H1 (cell line): Measurements from ENCODE around the gene VWA2.

ENCODE experiments used
- JUN ChIP-seq: IDR thresholded peaks from 2 replicates; pipeline ENCODE4 v1.6.1; 2011; ENCODE audit warnings: low read depth, mild to moderate bottlenecking, improper control_type of control experiment, low read length
- NRF1 ChIP-seq: IDR thresholded peaks from 2 replicates; pipeline ENCODE4 v1.6.1; 2011; ENCODE audit warnings: mild to moderate bottlenecking, low read depth, low read length, improper control_type of control experiment
- POLR2A ChIP-seq, 2 experiments: IDR thresholded peaks; 1 replicate in 1 of 2; 2 replicates in 1 of 2; pipeline ENCODE4 v1.6.1; 2011; ENCODE audit warnings: low read depth in 2 of 2, low read length in 2 of 2, mild to moderate bottlenecking in 2 of 2; ENCODE audit errors: control extremely low read depth in 1 of 2
- TAF1 ChIP-seq: IDR thresholded peaks from 2 replicates; pipeline ENCODE4 v1.6.1; 2011; ENCODE audit warnings: mild to moderate bottlenecking, low read depth, low read length
- TF ChIP-seq, protein P1 (sequence below), 3 experiments: IDR thresholded peaks; 1 replicate in 2 of 3; 2 replicates in 1 of 3; pipeline versions ENCODE4 v1.5.1 to v1.6.1; 2011; ENCODE audit warnings: low read length in 3 of 3, mild to moderate bottlenecking in 3 of 3, inconsistent platforms in 2 of 3, low read depth in 1 of 3, moderate library complexity in 1 of 3; ENCODE audit not compliant: insufficient read depth in 1 of 3; ENCODE audit errors: control extremely low read depth in 1 of 3

GRCh38 chr10:114261076-114261475 lies 22.0 kb downstream of the VWA2 start:
- TF ChIP-seq TAF1: no peak
- no peak for TF ChIP-seq NRF1
- no peak for TF ChIP-seq POLR2A (IDR thresholded peaks at IDR 0.05; ENCODE audit: control extremely low read depth in 1 of 2, low read depth in 2 of 2, low read length in 2 of 2)
- TF ChIP-seq, protein P1, sequence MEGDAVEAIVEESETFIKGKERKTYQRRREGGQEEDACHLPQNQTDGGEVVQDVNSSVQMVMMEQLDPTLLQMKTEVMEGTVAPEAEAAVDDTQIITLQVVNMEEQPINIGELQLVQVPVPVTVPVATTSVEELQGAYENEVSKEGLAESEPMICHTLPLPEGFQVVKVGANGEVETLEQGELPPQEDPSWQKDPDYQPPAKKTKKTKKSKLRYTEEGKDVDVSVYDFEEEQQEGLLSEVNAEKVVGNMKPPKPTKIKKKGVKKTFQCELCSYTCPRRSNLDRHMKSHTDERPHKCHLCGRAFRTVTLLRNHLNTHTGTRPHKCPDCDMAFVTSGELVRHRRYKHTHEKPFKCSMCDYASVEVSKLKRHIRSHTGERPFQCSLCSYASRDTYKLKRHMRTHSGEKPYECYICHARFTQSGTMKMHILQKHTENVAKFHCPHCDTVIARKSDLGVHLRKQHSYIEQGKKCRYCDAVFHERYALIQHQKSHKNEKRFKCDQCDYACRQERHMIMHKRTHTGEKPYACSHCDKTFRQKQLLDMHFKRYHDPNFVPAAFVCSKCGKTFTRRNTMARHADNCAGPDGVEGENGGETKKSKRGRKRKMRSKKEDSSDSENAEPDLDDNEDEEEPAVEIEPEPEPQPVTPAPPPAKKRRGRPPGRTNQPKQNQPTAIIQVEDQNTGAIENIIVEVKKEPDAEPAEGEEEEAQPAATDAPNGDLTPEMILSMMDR (IDR thresholded peaks at IDR 0.05; ENCODE audit: control extremely low read depth in 1 of 3, insufficient read depth in 1 of 3, low read depth in 1 of 3, low read length in 3 of 3): no peak
- TF ChIP-seq JUN: no peak
